NB4 (cell line): ENCODE data around the gene GOLGA6L10.
"Not testable (repeated sequence)": the region's sequence is repeated elsewhere in the genome, so short reads cannot be mapped to it uniquely, and the experiment has no call there.

Source experiments
- DNase-seq: peaks from one replicate; pipeline ENCODE4 v3.0.0; 2010; ENCODE audit warnings: low read depth
- H3K4me3 ChIP-seq: one replicate; pipeline ENCODE4 v1.5.1; 2011; ENCODE audit warnings: mild to moderate bottlenecking, low read depth, low read length, moderate library complexity
- CTCF ChIP-seq: IDR thresholded peaks from one replicate; pipeline ENCODE4 v1.5.1; 2012; ENCODE audit warnings: low read depth, low read length
- MAX ChIP-seq: IDR thresholded peaks from 2 replicates; pipeline ENCODE4 v1.6.1; 2011; ENCODE audit warnings: low read depth, low read length
- MYC ChIP-seq: IDR thresholded peaks from 2 replicates; pipeline ENCODE4 v1.6.1; 2011; ENCODE audit warnings: low read depth, low read length
- POLR2A ChIP-seq: IDR thresholded peaks from 2 replicates; pipeline ENCODE4 v1.6.1; 2011; ENCODE audit warnings: mild to moderate bottlenecking; ENCODE audit not compliant: insufficient read length; ENCODE audit errors: extremely low read depth

GOLGA6L10 gene

GRCh38 chr15:82304778-82305090 lies 44.5 kb downstream of the GOLGA6L10 start:
- no peak overlapping the region for H3K4me3 ChIP-seq
- TF ChIP-seq MYC (no peak), POLR2A (no peak), CTCF (no peak), MAX (no peak)
- no peak for DNase-seq

- no peak for TF ChIP-seq MYC
- no peak for TF ChIP-seq MAX
- no peak for TF ChIP-seq CTCF
- no peak for TF ChIP-seq POLR2A
- no peak for DNase-seq
- no peak overlapping the region for H3K4me3 ChIP-seq
Measured at GRCh38 chr15:82303956-82304777, 45.1 kb downstream of the GOLGA6L10 start.

DNA sequence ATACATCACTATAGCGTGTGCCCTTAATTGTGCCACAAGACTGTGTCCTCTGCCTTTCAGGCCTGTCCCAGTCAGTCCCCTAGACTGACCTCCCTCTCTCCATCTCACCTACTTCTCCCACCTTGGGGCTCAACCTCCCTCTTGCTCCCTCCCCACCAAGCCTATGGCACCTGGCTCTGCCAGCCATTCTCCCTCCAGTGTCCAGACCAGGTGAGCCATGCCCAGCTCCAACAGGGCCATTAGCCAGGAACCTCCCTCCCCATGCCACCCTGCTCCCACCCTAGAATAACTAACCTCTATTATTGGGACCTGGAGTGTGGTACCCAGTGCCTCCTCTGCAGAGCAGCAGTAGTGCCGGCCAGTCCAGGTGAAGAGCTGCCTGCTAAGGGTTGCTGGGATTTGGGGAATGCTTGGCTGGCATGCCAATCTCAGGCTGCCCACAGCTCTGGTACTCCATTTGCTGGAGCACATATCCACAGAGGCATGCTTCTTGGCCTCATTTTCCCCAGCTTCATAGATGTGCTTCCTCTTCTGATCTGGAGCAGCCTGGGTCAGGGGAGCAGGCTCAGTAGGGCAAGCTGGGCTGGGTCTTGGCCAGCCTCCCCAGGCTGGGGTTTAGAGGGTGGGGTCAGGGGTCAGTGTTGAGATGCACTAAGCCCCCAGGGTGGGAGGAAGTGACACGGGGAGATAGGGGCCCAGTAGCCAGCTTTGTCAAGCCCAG lies 47.8 kb downstream of the GOLGA6L10 start:
- DNase-seq, result no peak
- H3K4me3 ChIP-seq, result no peak overlapping the region
- no peak for TF ChIP-seq CTCF
- no peak for TF ChIP-seq MYC
- TF ChIP-seq MAX, result no peak
- no peak for TF ChIP-seq POLR2A

- TF ChIP-seq POLR2A, result no peak
- no peak for TF ChIP-seq CTCF
- no peak for TF ChIP-seq MAX
- no peak for TF ChIP-seq MYC
- no peak for DNase-seq
- no peak overlapping the region for H3K4me3 ChIP-seq
Measured at GRCh38 chr15:82300883-82301282, 48.4 kb downstream of the GOLGA6L10 start.

DNA sequence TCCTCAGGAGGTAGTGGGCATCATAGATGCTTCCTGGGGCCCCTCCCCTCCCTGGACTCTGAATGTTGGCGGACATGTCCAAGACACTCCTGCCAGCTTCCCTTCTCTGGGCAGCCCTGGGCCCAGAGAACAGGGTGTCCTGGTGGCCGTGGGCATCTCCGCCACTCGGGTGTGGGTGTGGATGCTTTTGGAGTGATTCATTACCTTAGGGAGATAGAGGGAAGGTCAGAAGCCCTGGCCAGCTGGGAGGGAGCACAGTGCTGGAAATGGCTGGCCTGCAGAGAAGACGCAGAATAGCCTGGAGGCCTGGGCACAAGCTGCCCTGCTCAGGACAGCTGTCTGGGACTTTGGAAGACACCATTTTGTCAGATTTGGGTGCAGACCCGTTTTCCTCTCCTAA lies 48.9 kb downstream of the GOLGA6L10 start:
- DNase-seq, H3K4me3 ChIP-seq: not testable (repeated sequence)

DNA sequence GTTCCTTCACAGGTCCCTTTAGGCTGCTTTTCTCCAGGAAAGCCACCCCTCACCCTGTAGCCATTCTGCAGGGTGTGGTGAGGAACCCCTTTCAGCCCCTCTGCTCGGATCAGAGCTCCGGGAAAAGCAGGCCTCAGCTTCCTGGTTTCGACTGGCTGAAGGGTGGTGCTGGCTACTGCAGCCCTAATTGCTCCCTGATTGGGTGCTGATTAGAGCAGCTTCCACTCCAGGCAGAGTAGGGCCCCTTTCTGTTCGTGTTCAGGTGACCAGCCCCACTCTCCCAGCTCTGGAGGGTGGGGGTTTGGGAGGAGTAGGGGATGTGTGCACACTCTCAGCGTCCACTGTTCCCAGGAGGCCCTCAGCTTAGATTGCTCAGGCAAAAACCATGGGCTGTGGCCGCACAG lies 49.8 kb downstream of the GOLGA6L10 start:
- DNase-seq, result not testable (repeated sequence)

DNA sequence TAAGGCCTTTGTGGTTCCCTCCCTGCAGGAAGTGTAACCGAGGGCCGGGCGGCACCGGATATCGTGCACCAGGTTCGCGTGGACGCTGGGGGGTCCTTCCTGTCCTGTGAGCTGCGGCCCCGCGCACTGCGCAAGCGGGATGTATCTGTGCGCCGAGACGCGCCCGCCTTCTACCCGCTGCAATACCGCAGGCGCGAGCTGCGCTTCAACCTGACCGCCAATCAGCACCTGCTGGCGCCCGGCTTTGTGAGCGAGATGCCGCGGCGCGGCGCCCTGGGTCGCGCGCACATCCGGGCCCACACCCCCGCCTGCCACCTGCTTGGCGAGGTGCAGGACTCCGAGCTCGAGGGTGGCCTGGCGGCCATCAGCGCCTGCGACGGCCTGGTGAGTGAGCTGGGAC lies 50.8 kb downstream of the GOLGA6L10 start:
- no peak for TF ChIP-seq MAX
- no peak for TF ChIP-seq CTCF
- no peak for TF ChIP-seq MYC
- no peak for TF ChIP-seq POLR2A
- no peak overlapping the region for H3K4me3 ChIP-seq
- DNase-seq, result no peak

More for the DNA sequence above, 49.8 kb downstream of the GOLGA6L10 start:
- not testable (repeated sequence) for H3K4me3 ChIP-seq
